COLO829 (cell line): ENCODE data around the gene DPT.

Experiments
- DNase-seq: peaks from one replicate; pipeline ENCODE4 v3.0.0; 2012; ENCODE audit warnings: low spot score

The DPT gene

DNA sequence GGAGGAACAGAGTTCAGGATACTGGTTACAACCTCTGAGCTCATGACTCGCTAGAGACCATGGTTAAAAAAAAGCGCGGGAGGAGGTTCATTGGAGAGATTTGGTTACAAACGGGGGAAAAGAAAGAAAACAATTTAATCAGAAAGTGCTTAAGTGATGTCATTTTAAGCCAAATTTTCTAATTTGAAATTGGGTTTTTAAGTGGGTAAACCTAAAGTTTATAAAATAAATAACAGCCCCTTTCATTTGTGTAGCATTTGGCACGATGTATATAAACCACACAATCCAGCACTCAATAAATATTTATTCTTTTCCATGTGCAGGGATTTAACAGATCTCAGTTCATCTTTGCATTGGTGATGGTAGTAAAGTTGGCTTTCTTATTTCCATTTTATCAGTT lies 7.0 kb upstream of the DPT start:
- DNase-seq, result no peak

DNA sequence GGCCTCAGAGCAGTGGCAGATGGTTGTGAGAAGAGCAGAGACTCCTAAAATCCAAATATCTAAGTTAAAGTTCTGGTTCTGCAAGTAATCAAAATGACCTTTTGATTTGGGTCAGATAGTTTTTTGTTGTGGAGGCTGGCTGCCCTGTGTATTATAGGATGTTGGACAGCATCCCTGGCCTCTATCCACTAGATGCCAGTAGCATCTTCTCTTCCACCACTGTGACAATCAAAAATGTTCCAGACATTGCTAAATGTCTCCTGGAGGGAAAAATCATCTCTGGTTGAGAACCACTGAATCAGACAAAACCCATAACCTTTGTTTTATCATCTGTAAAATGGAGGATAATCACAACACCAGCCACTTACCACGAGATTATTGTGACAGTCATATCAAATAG lies 5.9 kb upstream of the DPT start:
- DNase-seq, result no peak

DNA sequence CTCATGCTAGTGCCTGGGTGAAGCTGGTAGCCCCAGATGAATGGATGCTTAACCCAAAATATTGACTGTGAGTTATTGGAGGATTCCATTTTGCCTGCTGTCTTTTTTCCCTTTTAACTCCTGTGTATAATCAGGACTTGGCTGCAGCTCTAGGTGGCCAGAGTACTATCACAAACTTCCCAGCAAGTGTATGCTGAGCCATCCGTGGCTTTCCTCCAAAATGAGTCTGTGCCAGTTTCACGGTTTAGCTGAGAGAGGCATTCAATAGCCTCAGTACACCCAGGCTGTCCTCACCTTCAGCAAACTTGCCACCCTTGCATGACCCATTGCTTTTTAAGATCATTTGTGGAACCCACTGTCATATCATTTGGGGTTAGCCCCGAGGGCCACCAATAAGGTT lies 5.3 kb upstream of the DPT start:
- DNase-seq, result no peak

DNA sequence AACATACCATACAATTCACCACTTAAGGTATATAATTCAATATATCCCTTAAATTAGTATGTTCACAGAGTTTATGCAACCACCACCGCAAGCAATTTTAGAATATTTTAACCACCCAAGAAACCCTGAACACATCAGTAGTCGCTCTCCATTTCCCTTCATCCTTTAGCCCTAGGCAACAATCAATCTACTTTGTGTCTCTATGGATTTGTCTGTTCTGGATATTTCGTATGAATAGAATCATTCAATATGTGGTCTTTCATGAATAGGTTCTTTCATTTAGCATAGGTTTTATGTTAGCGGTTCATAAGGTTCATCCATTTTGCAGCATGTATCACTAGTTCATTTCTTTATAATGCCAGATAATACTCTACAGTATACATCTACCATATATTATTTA lies 4.2 kb upstream of the DPT start:
- peak; percentile 76 for DNase-seq

DNA sequence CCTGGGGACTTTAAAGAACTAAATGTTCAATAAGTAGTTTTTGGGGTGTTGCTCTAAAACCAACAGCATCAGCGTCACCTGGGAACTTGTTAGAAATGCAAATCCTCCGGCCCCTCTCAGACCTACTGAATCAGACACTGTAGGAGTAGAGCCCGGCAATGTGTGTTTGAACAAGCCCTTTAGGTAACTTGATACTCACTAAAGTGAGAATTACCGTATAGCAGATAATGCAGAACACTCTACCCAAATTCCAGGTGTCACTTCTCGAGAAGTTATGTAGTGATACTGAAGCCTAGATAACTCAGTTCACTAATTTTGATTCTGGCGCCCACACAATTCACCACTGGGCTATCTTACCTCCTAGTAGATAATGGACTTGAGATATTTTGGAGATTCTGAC lies 3.7 kb upstream of the DPT start:
- no peak for DNase-seq

DNA sequence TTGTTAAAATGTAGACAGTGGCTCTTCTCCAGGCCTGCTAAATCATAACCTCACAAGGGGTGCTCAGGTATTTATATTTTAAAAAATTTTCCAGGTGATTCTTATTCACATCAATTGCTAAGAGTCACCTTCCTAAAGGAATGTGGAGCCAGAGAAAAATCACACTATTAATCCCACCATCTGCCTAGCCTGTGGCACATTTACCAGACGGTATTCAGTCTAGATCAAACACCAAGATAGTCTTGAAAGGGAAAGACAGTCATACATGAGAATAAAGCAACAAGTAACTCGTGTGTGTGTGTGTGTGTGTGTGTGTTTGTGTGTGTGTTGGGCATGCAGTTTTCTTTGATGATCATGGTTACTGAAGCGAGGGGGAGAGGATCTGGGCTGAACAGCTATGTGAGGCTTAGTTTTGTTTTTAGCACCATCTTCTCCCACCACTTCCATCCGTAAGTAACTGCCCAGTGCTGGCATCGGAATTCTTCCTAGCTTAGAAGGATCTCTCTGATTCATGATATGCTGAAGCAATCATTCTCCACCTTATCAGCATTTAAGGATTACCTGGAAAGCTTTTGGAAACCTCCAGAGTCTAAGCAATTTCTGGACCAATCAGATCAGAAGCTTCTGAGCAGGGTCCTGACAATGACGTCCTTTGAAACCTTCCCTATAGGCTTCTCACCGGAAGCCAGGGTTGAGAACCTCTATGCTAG lies 2.4 kb upstream of the DPT start:
- DNase-seq, result no peak

DNA sequence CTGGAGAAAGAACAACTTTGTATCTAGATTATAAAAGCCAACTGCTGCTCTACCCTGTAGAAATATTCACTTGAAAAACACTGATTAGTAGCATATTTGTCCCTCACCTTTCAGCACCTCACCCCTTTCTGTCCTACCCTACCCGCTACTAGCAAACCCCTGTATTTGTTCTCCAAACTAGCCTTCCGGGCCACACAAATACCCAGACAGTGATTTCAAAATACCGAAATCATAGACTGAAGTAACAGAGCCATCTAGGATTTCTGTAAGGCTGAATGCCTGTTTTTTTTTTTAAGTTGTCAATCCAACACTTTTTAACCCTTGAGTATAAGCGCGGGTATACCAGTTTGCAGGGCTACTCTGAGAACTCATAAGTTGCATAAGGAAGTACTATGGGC lies 398 bp upstream of the DPT start:
- DNase-seq, result no peak

DNA sequence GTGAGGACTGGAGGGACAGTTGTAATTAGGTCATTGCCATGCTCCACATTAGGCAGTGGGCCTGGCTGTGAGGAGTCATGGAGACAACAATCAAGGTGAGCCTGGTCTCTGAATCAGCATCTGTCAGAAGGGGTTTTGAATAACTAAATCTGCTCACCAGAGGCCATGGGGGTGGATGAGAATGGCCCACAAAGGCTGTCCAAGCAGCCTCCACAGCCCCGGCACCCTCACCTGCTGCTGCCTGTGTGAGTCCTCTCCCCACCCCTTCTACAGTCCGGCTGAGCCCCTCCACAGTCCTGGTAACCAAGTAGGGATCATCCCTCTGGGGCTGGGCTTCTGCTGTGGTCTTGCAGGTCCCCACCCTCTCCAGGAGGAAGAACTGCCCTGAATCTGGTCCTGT lies 2.3 kb downstream of the DPT start:
- DNase-seq, result no peak

DNA sequence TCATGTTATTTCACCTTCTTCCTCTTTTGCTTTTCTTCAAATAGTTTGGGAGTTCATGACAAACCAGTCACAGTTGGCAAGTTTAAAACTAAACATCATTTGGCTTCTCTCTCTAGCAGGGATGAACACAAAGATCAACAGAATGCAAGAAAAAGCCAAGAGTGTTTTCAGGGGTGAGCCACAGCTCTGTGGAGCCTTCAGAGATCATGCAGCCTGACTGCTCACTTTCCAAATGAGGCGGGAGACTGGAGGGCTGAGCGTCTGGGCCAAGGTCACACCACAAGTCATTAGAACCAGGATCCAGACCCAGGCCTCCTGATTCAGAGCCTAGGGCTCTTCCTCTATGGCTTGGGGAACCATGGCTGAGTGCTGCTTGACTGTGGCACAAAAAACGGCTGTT lies 2.7 kb downstream of the DPT start:
- no peak for DNase-seq

DNA sequence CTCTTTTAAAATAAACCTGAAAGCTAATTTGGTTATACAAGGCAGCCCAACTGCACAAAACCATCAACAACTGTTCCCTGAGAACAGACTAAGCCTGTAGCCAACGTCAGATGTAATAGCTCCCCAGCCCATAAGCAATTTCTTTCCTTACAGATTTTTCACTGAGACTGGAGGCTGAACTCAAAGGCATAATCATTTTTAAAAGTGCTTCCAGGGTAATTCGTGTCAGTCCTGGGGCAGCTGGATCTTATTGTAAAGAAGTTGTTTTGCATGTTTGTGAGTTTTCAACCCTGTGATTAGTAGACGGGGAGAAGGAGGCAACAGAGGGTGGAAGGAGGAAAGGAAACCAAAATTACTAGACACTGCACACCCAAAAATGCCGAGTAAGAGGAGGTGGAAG lies 3.2 kb downstream of the DPT start:
- DNase-seq, result no peak

DNA sequence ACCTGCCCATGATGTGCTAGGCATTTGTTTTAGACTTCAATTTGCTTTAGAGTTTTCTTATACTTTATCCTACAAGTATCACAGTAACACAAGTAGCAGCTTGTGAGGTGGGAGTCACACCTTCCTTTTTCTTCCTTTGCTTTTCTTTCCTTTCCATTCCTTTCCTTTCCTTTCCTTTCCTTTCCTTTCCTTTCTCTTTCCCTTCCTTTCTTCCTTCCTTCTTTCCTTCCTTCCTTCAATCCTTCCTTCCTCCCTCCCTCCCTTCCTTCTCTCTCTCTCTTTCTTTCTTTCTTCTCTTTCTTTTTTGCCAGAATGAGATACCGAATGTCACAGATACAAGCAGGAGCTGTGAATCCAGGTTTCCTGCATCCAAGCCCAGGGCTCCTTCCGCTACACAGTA lies 3.9 kb downstream of the DPT start:
- no peak for DNase-seq

DNA sequence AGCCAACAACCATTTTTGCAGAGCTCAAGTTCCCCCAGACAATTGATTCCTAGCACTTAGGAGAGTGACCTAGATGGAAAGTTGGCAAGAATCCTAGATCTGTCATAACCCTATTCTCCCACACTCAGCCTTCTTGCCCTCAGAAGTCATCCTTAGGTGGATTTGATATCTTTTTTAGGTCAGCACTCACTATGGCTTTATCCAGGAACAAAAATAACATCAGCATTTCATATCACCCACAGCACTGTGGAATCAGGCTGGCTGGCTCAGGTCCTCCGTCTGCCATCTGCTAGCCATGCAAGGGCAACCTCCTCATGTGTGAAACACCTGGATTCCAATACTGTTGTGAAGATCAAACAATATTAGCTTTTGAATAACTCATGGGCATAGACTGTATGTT lies 6.0 kb downstream of the DPT start:
- DNase-seq, result no peak

DNA sequence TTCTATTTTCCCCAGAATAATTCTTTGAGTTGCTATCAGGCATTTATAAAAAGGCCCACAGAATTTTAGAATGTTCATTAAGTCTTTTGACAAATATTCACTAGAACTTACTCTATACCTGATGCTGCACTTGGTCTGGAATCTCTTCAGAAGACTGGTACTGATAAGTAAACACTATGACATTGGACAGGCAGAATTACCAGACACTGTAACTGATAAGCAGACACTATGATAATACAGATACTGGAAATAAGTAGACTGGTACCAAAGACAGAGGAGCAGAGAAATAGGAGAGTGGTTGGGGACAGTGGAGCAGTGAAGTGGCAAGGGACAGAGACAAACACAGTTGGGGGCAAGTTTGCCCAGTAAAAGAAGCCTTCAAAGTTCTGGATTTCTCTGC lies 8.2 kb downstream of the DPT start:
- no peak for DNase-seq

DNA sequence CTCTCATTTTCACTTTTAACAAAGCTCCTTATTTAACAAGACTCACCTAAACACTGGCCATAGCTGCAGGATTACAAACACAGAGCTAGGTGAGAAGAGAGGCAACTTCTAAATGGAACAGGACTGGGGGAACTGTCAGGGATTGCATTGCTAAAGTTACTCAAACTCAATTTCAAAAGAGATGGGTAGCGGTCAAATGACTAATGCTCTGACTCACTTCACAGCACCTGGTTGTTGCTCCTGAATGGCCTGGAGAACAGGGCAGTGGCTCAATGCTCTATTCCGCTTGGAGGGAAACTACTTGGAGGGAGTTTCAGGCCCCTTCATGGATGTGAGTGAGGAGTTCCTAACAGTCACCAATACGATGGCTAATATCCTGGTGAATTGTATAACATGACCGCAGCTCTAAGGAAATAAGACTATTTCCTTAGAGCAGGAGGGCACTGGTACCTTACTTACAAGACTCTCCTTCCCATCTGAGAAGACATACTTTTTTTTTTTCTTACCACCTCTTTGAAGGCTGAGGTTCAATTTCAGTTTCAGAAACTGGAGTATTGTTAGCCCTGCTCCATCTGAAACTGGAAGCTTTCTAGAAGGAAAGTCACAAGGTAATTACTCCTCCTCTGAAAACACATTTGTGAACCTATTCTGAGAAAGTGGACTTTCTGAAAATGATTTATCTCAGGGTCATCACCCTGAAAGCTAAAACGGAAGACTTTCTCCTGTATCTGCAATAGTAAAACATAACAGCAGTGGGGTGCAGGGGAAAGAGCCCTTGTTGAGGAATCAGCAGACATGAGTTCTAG lies 9.5 kb downstream of the DPT start:
- no peak for DNase-seq

DNA sequence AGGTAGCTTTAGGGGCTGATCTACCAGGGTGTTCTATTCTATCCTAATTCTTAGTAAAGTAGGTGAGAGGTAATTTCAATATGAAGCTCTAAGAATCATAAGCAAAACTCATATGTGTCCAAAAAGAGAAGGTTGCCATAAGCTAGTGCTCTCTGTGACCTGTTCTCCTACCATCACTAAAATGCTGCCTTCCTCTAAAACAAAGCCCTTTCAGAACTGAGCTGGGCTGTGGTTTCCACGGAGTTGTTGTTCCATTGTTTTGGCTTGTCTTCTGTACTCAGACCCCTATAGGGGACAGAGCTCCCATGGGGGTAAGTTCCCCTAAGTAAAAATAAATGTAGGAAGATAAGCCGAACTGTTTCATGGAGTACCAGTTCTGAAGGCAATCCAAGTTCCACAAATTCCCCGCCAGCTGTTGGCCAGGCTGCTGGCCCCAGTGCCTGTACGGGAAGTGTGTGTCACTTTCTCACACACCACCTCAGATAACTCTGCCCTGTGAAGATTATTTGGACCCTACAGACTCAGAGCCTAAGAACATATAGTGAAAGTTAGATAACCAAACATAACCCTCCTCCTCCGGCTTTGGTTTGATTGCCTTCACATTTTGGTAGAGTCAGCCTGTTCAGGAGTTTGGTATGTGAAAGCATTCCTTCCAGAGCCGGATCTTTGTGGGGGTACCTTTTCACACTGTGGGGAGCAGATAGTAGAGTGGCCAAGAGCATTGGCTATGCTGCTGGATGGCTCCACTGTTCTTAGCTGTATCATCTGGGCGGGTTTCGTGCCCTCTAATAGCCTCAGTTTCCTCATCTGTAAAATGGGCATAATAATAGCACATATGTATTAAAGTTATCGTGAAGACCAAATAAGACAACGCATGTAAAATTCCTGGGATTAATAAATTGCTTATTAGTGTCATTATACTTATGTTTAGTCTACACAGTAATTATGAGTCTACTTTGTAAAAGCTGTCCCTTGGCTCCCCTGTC lies 10.8 kb downstream of the DPT start:
- no peak for DNase-seq

DNA sequence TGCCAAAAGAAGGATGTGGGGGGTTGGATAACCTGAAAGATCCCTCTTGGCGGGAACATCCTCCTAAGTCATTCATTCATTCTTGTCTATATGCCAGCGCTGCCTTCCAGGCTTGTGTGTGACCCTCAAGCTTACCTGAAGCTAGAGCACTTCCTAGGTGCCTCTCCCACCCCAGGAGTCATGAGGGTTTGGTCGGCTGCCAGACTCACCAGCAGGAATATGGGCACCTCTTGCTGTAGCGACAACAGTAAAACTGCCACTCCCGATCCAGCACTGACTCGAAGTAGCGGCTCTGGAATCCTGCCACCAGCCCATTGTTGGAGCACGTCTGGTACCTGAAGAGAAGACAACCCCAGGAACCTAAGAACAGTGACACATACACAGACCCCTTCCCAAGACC lies 15.0 kb downstream of the DPT start:
- DNase-seq, result no peak

DNA sequence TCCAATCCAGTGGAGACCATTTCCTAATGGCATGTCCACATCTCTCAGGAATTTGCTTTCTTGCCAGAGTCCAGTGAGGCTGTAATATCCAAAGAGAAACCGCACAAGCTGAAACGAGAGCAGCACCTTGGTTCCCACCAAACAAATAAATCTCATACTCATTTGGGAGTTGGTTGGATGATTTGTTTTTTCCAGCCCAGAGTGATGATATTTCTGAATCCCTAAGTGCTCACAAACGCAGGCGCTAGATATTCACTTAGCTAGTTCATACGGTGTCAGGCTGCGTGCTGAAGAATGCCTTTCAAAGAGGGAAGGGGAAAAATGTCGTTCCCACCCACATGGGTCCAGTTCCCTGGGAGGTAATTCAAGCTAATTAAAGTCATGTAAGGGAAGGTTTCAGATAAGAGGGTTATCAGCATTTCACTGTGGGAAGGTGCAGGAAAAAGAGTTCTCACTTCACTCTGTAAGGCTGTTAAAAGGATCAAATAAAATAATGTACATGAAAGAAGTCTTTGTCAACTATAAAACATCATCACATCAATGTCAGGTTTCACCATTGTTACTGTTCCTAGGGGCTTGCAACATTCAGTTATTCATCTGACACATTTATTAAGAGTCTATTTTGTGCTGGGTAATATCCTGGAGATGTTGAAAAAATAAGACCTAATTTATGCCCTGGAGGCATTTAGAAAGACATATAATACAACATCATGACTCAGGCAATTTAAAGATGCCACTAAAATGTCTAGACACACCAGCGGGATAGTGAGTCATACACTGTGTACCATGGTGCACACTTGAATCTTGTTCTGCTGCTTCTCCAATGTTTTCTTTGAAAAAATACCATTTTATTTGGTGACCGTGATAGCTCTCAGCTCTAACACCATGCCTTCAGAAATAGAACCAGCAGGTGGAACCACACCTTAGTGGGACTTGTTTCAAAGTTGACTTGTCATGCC lies 19.3 kb downstream of the DPT start:
- peak; percentile 96 for DNase-seq

DNA sequence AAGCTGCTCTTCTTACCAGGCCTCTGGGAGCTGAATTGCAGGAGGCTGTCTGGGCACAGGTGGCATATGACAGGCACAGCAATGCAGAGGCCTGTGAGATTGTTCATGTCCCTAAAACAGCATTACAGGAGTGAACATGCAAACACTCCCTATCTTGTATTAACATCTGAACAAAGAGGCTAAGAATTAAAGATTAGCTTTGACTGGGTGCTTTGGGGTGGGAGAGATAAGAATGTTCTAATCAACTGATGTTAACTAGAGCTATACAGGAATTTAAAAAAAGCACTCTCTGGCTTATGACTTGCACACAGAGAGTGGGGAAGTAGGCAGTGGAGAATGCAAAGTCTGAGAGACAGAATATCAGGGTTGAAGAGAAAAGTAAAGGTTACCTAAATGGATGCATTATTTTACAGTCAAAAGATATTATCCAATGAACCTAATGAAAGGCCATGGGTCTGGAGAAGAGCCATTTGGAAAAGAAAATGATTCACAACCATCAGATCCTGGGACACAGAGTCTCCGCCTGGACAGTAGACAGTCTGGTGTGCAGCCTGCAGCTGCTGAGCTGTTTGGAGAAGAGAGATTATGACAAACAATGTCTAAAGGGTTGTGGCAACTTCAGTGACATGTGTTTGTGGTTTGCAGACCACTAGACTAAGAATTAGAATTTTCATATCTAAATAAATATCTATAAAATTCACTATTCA lies 20.2 kb downstream of the DPT start:
- DNase-seq, result peak; percentile 35

DNA sequence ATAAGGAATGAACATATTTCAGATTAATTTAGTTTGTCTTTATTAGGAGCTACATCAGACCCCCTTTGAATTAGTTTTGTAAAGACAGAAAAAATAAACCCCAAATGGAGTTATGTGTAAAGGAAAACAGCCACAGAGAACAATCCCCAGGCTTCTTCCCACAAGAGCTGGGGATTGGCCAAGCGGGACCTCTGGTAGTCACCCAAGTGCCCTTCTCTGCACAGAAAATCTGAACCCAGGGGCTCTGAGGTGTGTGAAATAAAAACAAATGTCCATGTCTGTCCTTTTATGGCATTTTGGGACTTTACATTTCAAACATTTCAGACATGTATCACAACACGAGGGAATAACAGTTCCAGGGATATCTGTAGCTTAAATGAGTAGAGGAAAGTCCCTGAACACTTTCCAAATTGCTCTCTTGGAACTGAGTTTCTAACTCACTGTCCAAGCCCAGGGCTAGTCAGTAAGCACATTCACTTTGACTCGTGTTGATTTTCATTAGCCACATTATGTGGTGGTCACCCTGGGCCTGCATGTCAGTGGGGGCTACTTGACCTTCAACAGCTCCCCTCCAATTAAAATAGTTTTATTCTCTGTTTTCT lies 22.5 kb downstream of the DPT start:
- no peak for DNase-seq

DNA sequence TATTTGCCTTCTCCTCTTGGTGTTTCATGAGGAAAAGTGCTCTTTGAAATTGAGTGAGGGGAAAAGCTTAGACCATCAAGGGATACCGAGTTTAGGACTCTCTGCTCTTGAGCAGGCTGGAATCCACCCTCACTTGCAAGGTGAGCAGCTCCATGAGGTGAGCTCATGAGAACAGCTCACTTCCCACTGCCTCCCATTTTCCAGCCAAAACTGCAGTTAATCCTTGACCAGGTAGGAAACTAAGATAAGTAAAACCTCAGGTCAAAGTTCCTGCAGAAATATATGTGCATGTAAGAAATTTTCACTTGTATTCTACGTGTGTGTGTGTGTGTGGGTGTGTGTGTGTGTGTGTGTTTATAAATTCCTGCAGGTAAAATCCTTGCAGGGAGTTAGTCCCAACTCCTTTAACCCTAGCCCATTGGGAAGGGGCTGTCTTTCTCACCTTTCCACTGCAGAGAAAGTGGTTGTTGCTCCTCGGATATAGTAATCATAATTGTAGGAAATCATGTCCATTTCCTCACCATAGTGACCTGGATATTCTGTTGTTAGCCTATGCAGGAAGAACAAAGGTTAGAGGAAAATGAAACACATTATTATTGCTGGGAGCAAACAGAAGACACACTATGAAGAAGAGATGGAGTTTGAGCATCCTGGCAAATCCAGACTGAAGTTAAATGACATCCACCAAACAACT lies 28.3 kb downstream of the DPT start:
- DNase-seq, result no peak
